ENCODE measurements around the gene FIP1L1.

The FIP1L1 gene

DNA sequence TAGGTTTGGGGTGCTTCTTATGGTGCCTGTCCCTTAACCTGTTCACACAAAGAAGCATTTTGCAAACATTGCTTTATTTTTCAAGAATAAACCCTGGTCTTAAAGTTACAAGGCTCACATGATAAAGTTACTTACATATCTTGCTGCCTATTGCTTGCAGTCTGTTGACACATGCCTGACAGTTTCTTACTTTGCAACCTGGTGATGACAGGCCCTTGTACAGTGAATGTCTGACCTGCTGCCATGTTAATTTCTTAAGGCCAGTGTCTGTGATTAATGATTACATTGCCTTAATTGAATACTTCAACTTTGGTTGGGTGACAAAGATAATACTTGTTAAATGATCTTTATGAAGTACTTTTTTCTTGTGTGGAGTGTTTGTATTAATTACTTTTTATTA is 49.9 kb downstream of the FIP1L1 start:
- H3K4me3 ChIP-seq (ENCODE audit: low read length), result no peak overlapping the region
- DNase-seq (ENCODE audit: low read depth), result no peak
- TF ChIP-seq, protein P1, sequence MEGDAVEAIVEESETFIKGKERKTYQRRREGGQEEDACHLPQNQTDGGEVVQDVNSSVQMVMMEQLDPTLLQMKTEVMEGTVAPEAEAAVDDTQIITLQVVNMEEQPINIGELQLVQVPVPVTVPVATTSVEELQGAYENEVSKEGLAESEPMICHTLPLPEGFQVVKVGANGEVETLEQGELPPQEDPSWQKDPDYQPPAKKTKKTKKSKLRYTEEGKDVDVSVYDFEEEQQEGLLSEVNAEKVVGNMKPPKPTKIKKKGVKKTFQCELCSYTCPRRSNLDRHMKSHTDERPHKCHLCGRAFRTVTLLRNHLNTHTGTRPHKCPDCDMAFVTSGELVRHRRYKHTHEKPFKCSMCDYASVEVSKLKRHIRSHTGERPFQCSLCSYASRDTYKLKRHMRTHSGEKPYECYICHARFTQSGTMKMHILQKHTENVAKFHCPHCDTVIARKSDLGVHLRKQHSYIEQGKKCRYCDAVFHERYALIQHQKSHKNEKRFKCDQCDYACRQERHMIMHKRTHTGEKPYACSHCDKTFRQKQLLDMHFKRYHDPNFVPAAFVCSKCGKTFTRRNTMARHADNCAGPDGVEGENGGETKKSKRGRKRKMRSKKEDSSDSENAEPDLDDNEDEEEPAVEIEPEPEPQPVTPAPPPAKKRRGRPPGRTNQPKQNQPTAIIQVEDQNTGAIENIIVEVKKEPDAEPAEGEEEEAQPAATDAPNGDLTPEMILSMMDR (conservative IDR thresholded peaks at IDR 0.05; ENCODE audit: low read depth, low read length), result no peak

DNA sequence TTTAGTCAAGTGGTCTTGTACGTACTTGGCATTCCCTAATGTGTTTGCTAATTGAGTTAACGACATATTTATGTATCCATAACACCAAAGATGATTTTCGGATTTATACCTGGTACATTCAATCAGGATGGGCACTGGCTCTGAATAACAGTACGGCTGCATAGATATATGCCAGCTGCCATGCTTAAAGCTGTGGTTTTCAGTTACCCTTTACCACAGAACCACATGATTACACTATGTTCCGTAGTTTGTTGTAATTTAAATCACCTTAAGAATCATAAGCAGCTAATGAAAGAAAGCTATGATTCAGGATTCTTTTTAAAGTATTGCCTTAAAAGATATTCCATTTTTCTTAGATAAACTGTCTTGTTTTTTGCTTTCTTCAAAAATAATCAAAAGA is 53.6 kb downstream of the FIP1L1 start:
- H3K4me3 ChIP-seq (ENCODE audit: low read length), result no peak overlapping the region
- no peak for DNase-seq (ENCODE audit: low read depth)
- TF ChIP-seq, protein P1 (conservative IDR thresholded peaks at IDR 0.05; ENCODE audit: low read depth, low read length), result no peak

DNA sequence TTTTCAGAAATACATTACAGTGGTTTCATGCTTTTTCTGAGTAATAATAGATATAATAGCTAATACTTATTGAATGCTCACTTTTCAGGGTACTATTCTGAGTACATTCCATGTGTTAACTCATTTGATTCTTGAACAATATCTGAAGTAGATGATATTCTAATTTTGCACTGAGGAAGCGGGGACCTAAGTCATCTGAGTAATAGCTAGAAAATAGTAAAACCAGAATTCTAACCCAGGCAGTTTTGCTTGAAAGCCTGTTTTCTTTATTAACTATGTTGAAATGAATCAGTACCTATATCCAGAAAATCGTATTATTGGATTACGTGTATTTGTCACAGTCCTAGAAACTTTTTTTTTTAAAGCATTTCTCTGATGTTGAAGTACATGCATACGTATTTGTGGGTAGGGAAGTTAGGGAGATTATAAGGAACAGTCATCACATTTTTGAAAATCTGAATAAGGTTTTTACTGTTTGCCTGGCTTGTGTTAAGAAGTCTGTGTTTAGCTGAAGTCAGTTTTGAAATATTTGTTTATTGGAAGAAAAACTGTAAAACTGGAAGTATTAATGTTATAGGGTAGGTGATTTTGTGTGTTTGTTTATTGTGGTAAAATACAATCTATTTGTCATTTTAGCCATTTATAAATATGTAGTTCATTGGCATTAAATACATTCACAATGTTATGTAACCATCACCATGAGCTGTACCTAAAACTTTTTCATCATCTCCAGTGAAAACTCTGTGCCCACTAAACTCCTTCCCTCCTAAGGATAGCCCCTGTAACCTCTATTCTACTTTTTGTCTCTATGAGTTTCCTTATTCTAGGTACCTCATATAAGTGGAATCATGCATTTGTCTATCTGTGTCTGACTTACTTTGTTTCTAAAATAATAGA is 55.3 kb downstream of the FIP1L1 start:
- DNase-seq (ENCODE audit: low read depth), result no peak
- no peak overlapping the region for H3K4me3 ChIP-seq (ENCODE audit: low read length)
- TF ChIP-seq, protein P1 (conservative IDR thresholded peaks at IDR 0.05; ENCODE audit: low read depth, low read length), result no peak

DNA sequence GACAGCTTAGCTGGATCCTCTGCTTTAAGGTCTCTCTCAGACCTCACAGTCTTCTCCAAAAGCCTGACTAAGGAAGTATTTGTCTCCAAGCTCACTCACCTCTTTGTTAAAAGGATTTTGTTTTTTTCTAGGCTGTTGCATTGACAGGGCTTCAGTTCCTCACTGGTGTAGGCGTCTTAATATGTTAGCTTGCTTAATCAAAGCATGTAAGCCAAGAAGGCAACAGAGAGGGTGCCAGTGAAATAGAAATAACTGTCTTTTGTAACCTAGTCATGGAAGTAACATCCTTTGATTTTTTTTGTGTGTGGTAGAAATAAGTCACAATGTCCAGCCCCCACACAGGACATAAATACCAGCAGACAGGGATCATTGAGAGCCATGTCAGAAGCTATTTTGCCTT is 58.8 kb downstream of the FIP1L1 start:
- H3K4me3 ChIP-seq (ENCODE audit: low read length), result no peak overlapping the region
- DNase-seq (ENCODE audit: low read depth), result no peak
- TF ChIP-seq, protein P1 (conservative IDR thresholded peaks at IDR 0.05; ENCODE audit: low read depth, low read length), result no peak

DNA sequence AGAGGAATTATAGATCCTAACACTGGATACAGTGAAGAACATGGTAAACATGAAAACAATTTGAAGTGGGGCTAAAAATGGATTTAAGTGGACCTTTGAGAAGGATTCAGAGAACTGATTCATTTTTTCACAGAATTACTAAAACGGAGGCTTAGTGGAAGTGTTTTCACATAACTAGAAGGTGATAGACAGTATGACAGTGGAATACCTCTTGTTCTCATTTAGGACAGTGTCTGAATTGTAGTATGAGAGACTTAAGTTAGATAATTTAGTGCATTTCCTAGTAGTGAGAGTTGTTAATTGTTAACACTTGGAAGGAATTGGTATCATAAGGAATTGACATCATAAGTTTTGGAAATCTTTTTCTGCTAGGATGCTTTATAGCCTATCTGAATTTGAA is 64.1 kb downstream of the FIP1L1 start:
- TF ChIP-seq, protein P1 (conservative IDR thresholded peaks at IDR 0.05; ENCODE audit: low read depth, low read length), result no peak
- DNase-seq (ENCODE audit: low read depth), result no peak
- no peak overlapping the region for H3K4me3 ChIP-seq (ENCODE audit: low read length)

DNA sequence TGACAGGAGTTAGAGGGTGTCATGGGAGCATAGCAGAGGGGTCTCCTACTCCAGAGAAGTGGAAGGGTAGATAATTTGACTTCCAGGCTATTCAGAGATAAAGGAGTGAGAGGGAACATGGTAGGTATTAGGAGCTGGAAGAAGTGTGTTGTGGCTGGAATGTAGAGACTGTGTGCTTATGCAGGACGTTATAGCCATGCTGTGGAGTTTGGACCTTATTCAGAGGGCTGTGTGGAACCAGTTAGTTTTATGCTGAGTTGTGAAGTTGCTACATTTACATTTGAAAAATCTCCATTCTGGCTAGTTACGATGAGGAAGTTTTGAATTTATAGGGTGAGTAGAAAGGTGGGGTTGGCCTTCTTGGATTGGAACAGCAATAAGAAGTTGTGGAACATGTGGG is 67.5 kb downstream of the FIP1L1 start:
- DNase-seq (ENCODE audit: low read depth), result no peak
- no peak overlapping the region for H3K4me3 ChIP-seq (ENCODE audit: low read length)
- TF ChIP-seq, protein P1 (conservative IDR thresholded peaks at IDR 0.05; ENCODE audit: low read depth, low read length), result no peak

DNA sequence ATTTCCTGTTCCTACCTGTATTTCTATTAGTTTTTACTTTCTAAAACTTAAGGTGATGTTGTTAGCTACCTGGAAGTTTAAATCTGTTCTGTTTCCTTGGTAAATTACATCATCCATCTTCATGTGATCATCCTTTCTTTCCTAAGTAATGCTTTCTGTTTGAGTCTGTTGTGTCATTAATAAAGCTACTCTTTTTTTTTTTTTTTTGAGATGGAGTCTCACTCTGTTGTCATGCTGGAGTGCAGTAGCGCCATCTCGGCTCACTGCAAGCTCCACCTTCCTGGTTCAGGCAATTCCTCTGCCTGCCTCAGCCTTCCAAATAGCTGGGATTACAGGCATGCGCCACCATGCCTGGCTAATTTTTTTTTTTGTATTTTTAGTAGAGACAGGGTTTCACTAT is 73.3 kb downstream of the FIP1L1 start:
- no peak for DNase-seq (ENCODE audit: low read depth)
- TF ChIP-seq, protein P1 (conservative IDR thresholded peaks at IDR 0.05; ENCODE audit: low read depth, low read length), result no peak
- H3K4me3 ChIP-seq (ENCODE audit: low read length), result no peak overlapping the region

All from retinal pigment epithelial cell (primary cell).